ENCODE data around the gene NFIA. TPM values are rescaled to one million over a fixed set of nuclear protein-coding genes. Genes with fewer than 3 reads are reported as not detected.

The NFIA gene
- total and polyA plus RNA-seq, 2 donors (not counting 1 experiment from before 2014, with no cell fraction given): 5.4 to 11.0 TPM

DNA sequence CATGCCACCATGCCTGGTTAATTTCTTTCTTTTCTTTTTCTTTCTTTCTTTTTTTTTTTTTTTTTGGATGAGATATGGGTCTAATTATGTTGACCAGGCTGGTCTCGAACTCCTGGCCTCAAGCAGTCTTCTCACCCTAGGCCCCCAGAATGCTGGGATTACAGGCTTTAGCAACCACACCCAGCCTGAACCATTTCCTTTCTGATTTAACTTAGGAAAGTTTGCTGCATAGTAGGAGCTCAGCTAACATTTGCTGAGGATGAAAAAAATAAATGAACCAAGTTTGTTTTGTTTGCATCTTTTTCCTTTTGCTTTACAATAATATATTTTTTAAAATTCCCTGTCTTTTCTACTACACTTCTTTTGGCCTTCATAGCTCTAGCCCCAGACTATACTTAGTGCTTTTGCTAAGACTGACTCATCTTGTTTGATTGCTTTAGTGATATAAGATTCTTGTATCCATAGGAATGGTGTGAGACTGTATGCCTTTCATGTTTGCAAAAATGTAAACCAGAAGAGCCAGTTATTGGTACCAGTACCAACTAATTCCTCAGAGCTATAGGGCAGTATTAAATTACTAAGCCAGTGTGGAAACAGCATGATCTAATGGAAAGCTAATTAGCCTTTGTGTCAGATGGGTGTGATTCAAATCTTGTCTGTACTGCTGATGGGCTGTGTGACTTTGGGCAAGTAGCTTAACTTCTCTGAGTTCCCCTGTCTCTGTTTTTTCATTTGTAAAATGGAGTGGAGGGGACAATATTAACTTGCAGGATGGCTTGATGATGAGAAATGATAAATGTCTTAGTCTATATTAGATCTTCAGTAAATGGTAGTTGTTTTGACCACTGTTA, 66.9 kb downstream of the NFIA start:
- no peaks in the 10 kb centered on the region for H4K20me1 ChIP-seq (ENCODE audit: control insufficient read depth, extremely low read depth, insufficient read depth, low read length)
- H3K4me1 ChIP-seq (ENCODE audit: control insufficient read depth, extremely low read depth, insufficient read depth, low read length): no peaks in the 10 kb centered on the region
- no peak overlapping the region for H3K4me3 ChIP-seq (replicated peaks in 1 of 4; ENCODE audit: control extremely low read depth in 1 of 4, insufficient read depth in 1 of 4, low read depth in 3 of 4, low read length in 4 of 4)
- TF ChIP-seq, protein P1, sequence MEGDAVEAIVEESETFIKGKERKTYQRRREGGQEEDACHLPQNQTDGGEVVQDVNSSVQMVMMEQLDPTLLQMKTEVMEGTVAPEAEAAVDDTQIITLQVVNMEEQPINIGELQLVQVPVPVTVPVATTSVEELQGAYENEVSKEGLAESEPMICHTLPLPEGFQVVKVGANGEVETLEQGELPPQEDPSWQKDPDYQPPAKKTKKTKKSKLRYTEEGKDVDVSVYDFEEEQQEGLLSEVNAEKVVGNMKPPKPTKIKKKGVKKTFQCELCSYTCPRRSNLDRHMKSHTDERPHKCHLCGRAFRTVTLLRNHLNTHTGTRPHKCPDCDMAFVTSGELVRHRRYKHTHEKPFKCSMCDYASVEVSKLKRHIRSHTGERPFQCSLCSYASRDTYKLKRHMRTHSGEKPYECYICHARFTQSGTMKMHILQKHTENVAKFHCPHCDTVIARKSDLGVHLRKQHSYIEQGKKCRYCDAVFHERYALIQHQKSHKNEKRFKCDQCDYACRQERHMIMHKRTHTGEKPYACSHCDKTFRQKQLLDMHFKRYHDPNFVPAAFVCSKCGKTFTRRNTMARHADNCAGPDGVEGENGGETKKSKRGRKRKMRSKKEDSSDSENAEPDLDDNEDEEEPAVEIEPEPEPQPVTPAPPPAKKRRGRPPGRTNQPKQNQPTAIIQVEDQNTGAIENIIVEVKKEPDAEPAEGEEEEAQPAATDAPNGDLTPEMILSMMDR (conservative IDR thresholded peaks at IDR 0.05 in 1 of 2, IDR thresholded peaks at IDR 0.05 in 1 of 2; ENCODE audit: low read depth in 1 of 2, low read length in 2 of 2): no peak
- TF ChIP-seq EZH2 (IDR thresholded peaks at IDR 0.05; ENCODE audit: low read length, missing control alignments): no peak
- no peaks in the 10 kb centered on the region for H3K36me3 ChIP-seq (ENCODE audit: control insufficient read depth, insufficient read depth, low read length)
- H3K9ac ChIP-seq (ENCODE audit: insufficient read depth, low read length): no peak overlapping the region
- H3K27me3 ChIP-seq (ENCODE audit: control insufficient read depth, insufficient read depth, low read length): no peaks in the 10 kb centered on the region
- H3K79me2 ChIP-seq (ENCODE audit: control insufficient read depth, insufficient read depth, low read length): no peaks in the 10 kb centered on the region
- no peak overlapping the region for H3K4me2 ChIP-seq (ENCODE audit: extremely low read depth, insufficient read depth, low read length)
- H2AFZ ChIP-seq (ENCODE audit: low read length): no peak overlapping the region
- H3K27ac ChIP-seq (ENCODE audit: insufficient read depth, low read length): no peak overlapping the region
- DNase-seq (ENCODE audit: low read depth in 2 of 2): no peak
- H3K9me3 ChIP-seq (ENCODE audit: control insufficient read depth, insufficient read depth, low read depth, low read length): no peaks in the 10 kb centered on the region

DNA sequence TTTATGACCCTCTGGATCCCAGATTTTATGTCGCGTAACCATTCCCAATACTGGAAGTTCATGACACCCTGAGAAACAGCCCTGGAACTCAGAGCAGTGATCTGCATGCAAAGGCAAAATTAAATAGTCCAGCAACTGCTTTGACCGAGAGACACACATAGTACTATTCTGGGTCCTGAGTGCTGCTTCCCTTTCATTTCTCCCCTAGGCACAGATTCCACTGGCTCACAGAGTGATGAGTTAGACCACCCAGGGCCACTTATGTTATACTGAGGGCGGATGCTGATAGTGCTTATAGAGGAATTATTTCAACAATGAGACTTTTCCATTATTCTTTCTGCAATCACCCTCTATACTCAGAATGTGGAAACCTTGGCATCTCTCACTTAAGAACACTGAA, 69.2 kb downstream of the NFIA start:
- Histone ChIP-seq H3K9ac (ENCODE audit: insufficient read depth, low read length) (no peak overlapping the region), H3K4me1 (ENCODE audit: control insufficient read depth, extremely low read depth, insufficient read depth, low read length) (peaks cover 1% of the 10 kb centered on the region), H2AFZ (ENCODE audit: low read length) (no peak overlapping the region), H3K27ac (ENCODE audit: insufficient read depth, low read length) (no peak overlapping the region), H3K79me2 (ENCODE audit: control insufficient read depth, insufficient read depth, low read length) (no peaks in the 10 kb centered on the region), H3K9me3 (ENCODE audit: control insufficient read depth, insufficient read depth, low read depth, low read length) (no peaks in the 10 kb centered on the region), H3K4me3 (replicated peaks in 1 of 4; ENCODE audit: control extremely low read depth in 1 of 4, insufficient read depth in 1 of 4, low read depth in 3 of 4, low read length in 4 of 4) (no peak overlapping the region), H3K36me3 (ENCODE audit: control insufficient read depth, insufficient read depth, low read length) (no peaks in the 10 kb centered on the region), H3K4me2 (ENCODE audit: extremely low read depth, insufficient read depth, low read length) (no peak overlapping the region), H4K20me1 (ENCODE audit: control insufficient read depth, extremely low read depth, insufficient read depth, low read length) (no peaks in the 10 kb centered on the region), H3K27me3 (ENCODE audit: control insufficient read depth, insufficient read depth, low read length) (no peaks in the 10 kb centered on the region)
- no peak for DNase-seq (ENCODE audit: low read depth in 2 of 2)
- TF ChIP-seq EZH2 (IDR thresholded peaks at IDR 0.05; ENCODE audit: low read length, missing control alignments): no peak
- TF ChIP-seq, protein P1 (conservative IDR thresholded peaks at IDR 0.05 in 1 of 2, IDR thresholded peaks at IDR 0.05 in 1 of 2; ENCODE audit: low read depth in 1 of 2, low read length in 2 of 2): no peak

DNA sequence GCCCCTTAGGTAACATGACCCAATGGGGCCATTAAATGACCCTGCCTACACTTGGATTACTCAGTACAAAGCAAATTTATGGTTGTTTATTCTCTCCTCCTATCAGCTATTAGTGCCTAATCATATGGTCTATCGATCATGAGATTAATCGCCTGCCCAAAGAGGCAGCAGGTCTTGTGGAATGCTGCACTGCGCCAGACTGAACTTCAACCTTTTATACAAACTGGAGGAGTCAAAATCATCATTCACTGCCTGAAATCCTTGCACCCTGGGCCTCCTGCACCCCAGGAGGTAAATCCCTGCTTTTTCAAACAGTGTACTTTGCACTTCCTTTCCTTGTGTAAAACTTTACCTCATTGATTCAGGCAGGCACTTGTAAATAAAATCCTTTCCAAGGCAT, 69.7 kb downstream of the NFIA start:
- peaks cover 2% of the 10 kb centered on the region for H3K4me1 ChIP-seq (ENCODE audit: control insufficient read depth, extremely low read depth, insufficient read depth, low read length)
- TF ChIP-seq EZH2 (IDR thresholded peaks at IDR 0.05; ENCODE audit: low read length, missing control alignments): no peak
- TF ChIP-seq, protein P1 (conservative IDR thresholded peaks at IDR 0.05 in 1 of 2, IDR thresholded peaks at IDR 0.05 in 1 of 2; ENCODE audit: low read depth in 1 of 2, low read length in 2 of 2): no peak
- no peak overlapping the region for H3K4me2 ChIP-seq (ENCODE audit: extremely low read depth, insufficient read depth, low read length)
- H3K9me3 ChIP-seq (ENCODE audit: control insufficient read depth, insufficient read depth, low read depth, low read length): no peaks in the 10 kb centered on the region
- no peak overlapping the region for H3K9ac ChIP-seq (ENCODE audit: insufficient read depth, low read length)
- H3K79me2 ChIP-seq (ENCODE audit: control insufficient read depth, insufficient read depth, low read length): no peaks in the 10 kb centered on the region
- no peaks in the 10 kb centered on the region for H3K27me3 ChIP-seq (ENCODE audit: control insufficient read depth, insufficient read depth, low read length)
- H3K27ac ChIP-seq (ENCODE audit: insufficient read depth, low read length): no peak overlapping the region
- H3K4me3 ChIP-seq (replicated peaks in 1 of 4; ENCODE audit: control extremely low read depth in 1 of 4, insufficient read depth in 1 of 4, low read depth in 3 of 4, low read length in 4 of 4): no peak overlapping the region
- no peak for DNase-seq (ENCODE audit: low read depth in 2 of 2)
- no peaks in the 10 kb centered on the region for H3K36me3 ChIP-seq (ENCODE audit: control insufficient read depth, insufficient read depth, low read length)
- H2AFZ ChIP-seq (ENCODE audit: low read length): no peak overlapping the region
- H4K20me1 ChIP-seq (ENCODE audit: control insufficient read depth, extremely low read depth, insufficient read depth, low read length): no peaks in the 10 kb centered on the region

Data from fibroblast of lung (primary cell).